ENCODE data around the gene UBE2O. TPM values are rescaled to one million over a fixed set of nuclear protein-coding genes. Genes with fewer than 3 reads are reported as not detected.

Gene UBE2O
- polyA plus RNA-seq, 2 donors: 8.1 to 9.2 TPM

DNA sequence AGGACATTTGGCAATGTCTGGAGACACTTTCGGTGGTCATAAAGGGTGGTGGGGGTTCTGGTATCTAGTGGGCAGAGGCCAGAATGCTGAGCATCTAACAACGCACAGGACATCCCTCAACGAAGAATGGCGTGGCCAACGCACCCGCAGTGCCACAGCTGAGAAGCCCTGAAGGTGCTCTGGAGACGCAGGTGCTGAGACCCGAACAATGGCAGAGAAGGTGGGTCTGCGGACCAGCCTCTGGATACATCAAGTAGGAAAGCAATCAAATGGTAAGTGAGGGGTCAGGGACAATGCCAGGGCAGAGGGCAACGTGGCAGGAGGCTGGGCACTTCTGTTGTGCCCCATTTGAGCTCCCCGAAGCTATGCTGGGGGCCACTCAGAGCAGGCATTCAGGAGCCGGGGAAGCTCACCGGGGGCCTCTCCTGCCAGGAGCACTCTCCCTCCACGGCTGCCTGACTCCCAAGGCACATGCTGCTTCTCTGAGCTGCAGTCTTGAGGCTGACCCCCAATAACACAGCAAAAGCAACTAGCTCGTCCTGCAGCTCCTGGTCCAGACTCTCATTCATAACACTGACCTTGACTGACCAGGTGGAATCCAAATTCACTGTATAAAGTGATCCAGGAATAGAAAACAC lies 42.5 kb downstream of the UBE2O start:
- no peaks in the 10 kb centered on the region for H3K27me3 ChIP-seq (ENCODE audit: control insufficient read depth in 1 of 2, insufficient read depth in 2 of 2, low read length in 2 of 2)
- WGBS, 2 donors: 92% methylated on average over 15 of the region's 15 CpGs
- no peak overlapping the region for H3K27ac ChIP-seq (ENCODE audit: low read depth in 2 of 2, low read length in 1 of 2)
- H3K4me3 ChIP-seq (ENCODE audit: low read depth in 1 of 2, low read length in 2 of 2): no peak overlapping the region
- H3K36me3 ChIP-seq (ENCODE audit: control insufficient read depth in 2 of 2, insufficient read depth in 2 of 2, low read length in 1 of 2): peaks cover 0 to 9% of the 10 kb centered on the region in 2 donors
- H3K4me1 ChIP-seq (ENCODE audit: control insufficient read depth in 2 of 2, insufficient read depth in 2 of 2, low read length in 1 of 2): peaks cover 0 to 5% of the 10 kb centered on the region in 2 donors
- H3K9me3 ChIP-seq (ENCODE audit: control insufficient read depth in 2 of 2, insufficient read depth in 1 of 2, low read depth in 1 of 2, low read length in 1 of 2): no peaks in the 10 kb centered on the region

- Histone ChIP-seq H3K4me3 (ENCODE audit: low read depth in 1 of 2, low read length in 2 of 2) (no peak overlapping the region), H3K4me1 (ENCODE audit: control insufficient read depth in 2 of 2, insufficient read depth in 2 of 2, low read length in 1 of 2) (no peaks in the 10 kb centered on the region), H3K27ac (ENCODE audit: low read depth in 2 of 2, low read length in 1 of 2) (no peak overlapping the region), H3K36me3 (ENCODE audit: control insufficient read depth in 2 of 2, insufficient read depth in 2 of 2, low read length in 1 of 2) (peaks cover 0 to 10% of the 10 kb centered on the region in 2 donors), H3K9me3 (ENCODE audit: control insufficient read depth in 2 of 2, insufficient read depth in 1 of 2, low read depth in 1 of 2, low read length in 1 of 2) (no peaks in the 10 kb centered on the region), H3K27me3 (ENCODE audit: control insufficient read depth in 1 of 2, insufficient read depth in 2 of 2, low read length in 2 of 2) (no peaks in the 10 kb centered on the region)
- 74 to 76% methylated on average over 12 of the region's 12 CpGs for WGBS, 2 donors
Measured at GRCh38 chr17:76408037-76408849, 44.7 kb downstream of the UBE2O start.

GRCh38 chr17:76407509-76407908 lies 45.4 kb downstream of the UBE2O start:
- Histone ChIP-seq H3K4me1 (ENCODE audit: control insufficient read depth in 2 of 2, insufficient read depth in 2 of 2, low read length in 1 of 2) (no peaks in the 10 kb centered on the region), H3K27me3 (ENCODE audit: control insufficient read depth in 1 of 2, insufficient read depth in 2 of 2, low read length in 2 of 2) (no peaks in the 10 kb centered on the region), H3K9me3 (ENCODE audit: control insufficient read depth in 2 of 2, insufficient read depth in 1 of 2, low read depth in 1 of 2, low read length in 1 of 2) (no peaks in the 10 kb centered on the region), H3K4me3 (ENCODE audit: low read depth in 1 of 2, low read length in 2 of 2) (no peak overlapping the region), H3K27ac (ENCODE audit: low read depth in 2 of 2, low read length in 1 of 2) (no peak overlapping the region), H3K36me3 (ENCODE audit: control insufficient read depth in 2 of 2, insufficient read depth in 2 of 2, low read length in 1 of 2) (peaks cover 0 to 15% of the 10 kb centered on the region in 2 donors)
- 82 to 90% methylated on average over 4 of the region's 4 CpGs for WGBS, 2 donors

- H3K36me3 ChIP-seq (ENCODE audit: control insufficient read depth in 2 of 2, insufficient read depth in 2 of 2, low read length in 1 of 2): peaks cover 0 to 23% of the 10 kb centered on the region in 2 donors
Measured at GRCh38 chr17:76405967-76406647, 46.8 kb downstream of the UBE2O start.

GRCh38 chr17:76405607-76405966 lies 47.4 kb downstream of the UBE2O start:
- WGBS, 2 donors: 89 to 97% methylated on average over 9 of the region's 9 CpGs
- Histone ChIP-seq H3K4me1 (ENCODE audit: control insufficient read depth in 2 of 2, insufficient read depth in 2 of 2, low read length in 1 of 2) (no peaks in the 10 kb centered on the region), H3K36me3 (ENCODE audit: control insufficient read depth in 2 of 2, insufficient read depth in 2 of 2, low read length in 1 of 2) (peaks cover 0 to 28% of the 10 kb centered on the region in 2 donors), H3K4me3 (ENCODE audit: low read depth in 1 of 2, low read length in 2 of 2) (no peak overlapping the region), H3K9me3 (ENCODE audit: control insufficient read depth in 2 of 2, insufficient read depth in 1 of 2, low read depth in 1 of 2, low read length in 1 of 2) (no peaks in the 10 kb centered on the region), H3K27ac (ENCODE audit: low read depth in 2 of 2, low read length in 1 of 2) (no peak overlapping the region), H3K27me3 (ENCODE audit: control insufficient read depth in 1 of 2, insufficient read depth in 2 of 2, low read length in 2 of 2) (no peaks in the 10 kb centered on the region)

More at GRCh38 chr17:76405967-76406647, 46.8 kb downstream of the UBE2O start:
- Histone ChIP-seq H3K4me1 (ENCODE audit: control insufficient read depth in 2 of 2, insufficient read depth in 2 of 2, low read length in 1 of 2) (no peaks in the 10 kb centered on the region), H3K27me3 (ENCODE audit: control insufficient read depth in 1 of 2, insufficient read depth in 2 of 2, low read length in 2 of 2) (no peaks in the 10 kb centered on the region), H3K4me3 (ENCODE audit: low read depth in 1 of 2, low read length in 2 of 2) (no peak overlapping the region), H3K27ac (ENCODE audit: low read depth in 2 of 2, low read length in 1 of 2) (no peak overlapping the region), H3K9me3 (ENCODE audit: control insufficient read depth in 2 of 2, insufficient read depth in 1 of 2, low read depth in 1 of 2, low read length in 1 of 2) (no peaks in the 10 kb centered on the region)
- WGBS, 2 donors: 71 to 74% methylated on average over 16 of the region's 16 CpGs

- WGBS, 2 donors: 83 to 85% methylated on average over 25 of the region's 25 CpGs
- H3K27ac ChIP-seq (ENCODE audit: low read depth in 2 of 2, low read length in 1 of 2): no peak overlapping the region
- no peak overlapping the region for H3K4me3 ChIP-seq (ENCODE audit: low read depth in 1 of 2, low read length in 2 of 2)
- H3K27me3 ChIP-seq (ENCODE audit: control insufficient read depth in 1 of 2, insufficient read depth in 2 of 2, low read length in 2 of 2): no peaks in the 10 kb centered on the region
- H3K9me3 ChIP-seq (ENCODE audit: control insufficient read depth in 2 of 2, insufficient read depth in 1 of 2, low read depth in 1 of 2, low read length in 1 of 2): no peaks in the 10 kb centered on the region
- peaks cover 2 to 32% of the 10 kb centered on the region in 2 donors for H3K36me3 ChIP-seq (ENCODE audit: control insufficient read depth in 2 of 2, insufficient read depth in 2 of 2, low read length in 1 of 2)
- H3K4me1 ChIP-seq (ENCODE audit: control insufficient read depth in 2 of 2, insufficient read depth in 2 of 2, low read length in 1 of 2): no peaks in the 10 kb centered on the region
Measured at GRCh38 chr17:76404976-76405563, 47.9 kb downstream of the UBE2O start.

DNA sequence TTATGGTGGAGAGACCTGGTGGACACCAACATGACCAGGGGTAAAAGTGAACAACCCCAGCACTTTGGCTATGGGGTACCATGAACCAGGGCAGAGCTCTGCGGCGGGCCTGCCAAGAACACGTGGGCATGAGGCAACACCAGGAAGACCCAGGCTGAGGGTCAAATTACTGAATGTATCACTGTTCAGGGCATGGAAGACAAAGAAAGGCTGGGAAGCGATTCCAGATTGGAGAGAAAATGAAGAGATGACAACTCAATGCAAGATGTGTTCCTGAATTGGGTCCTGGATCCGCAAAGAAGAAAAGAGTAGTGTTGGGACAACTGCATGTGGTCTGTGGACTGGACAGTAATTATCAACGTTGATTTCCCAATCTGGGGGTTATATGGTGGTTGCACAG lies 48.7 kb downstream of the UBE2O start:
- no peaks in the 10 kb centered on the region for H3K4me1 ChIP-seq (ENCODE audit: control insufficient read depth in 2 of 2, insufficient read depth in 2 of 2, low read length in 1 of 2)
- 87 to 88% methylated on average over 6 of the region's 6 CpGs for WGBS, 2 donors
- peaks cover 5 to 39% of the 10 kb centered on the region in 2 donors for H3K36me3 ChIP-seq (ENCODE audit: control insufficient read depth in 2 of 2, insufficient read depth in 2 of 2, low read length in 1 of 2)
- no peak overlapping the region for H3K27ac ChIP-seq (ENCODE audit: low read depth in 2 of 2, low read length in 1 of 2)
- H3K27me3 ChIP-seq (ENCODE audit: control insufficient read depth in 1 of 2, insufficient read depth in 2 of 2, low read length in 2 of 2): no peaks in the 10 kb centered on the region
- no peaks in the 10 kb centered on the region for H3K9me3 ChIP-seq (ENCODE audit: control insufficient read depth in 2 of 2, insufficient read depth in 1 of 2, low read depth in 1 of 2, low read length in 1 of 2)
- H3K4me3 ChIP-seq (ENCODE audit: low read depth in 1 of 2, low read length in 2 of 2): no peak overlapping the region

- peaks cover 10 to 51% of the 10 kb centered on the region in 2 donors for H3K36me3 ChIP-seq (ENCODE audit: control insufficient read depth in 2 of 2, insufficient read depth in 2 of 2, low read length in 1 of 2)
- no peak overlapping the region for H3K27ac ChIP-seq (ENCODE audit: low read depth in 2 of 2, low read length in 1 of 2)
- no peak overlapping the region for H3K4me3 ChIP-seq (ENCODE audit: low read depth in 1 of 2, low read length in 2 of 2)
- 81 to 84% methylated on average over 5 of the region's 5 CpGs for WGBS, 2 donors
- H3K4me1 ChIP-seq (ENCODE audit: control insufficient read depth in 2 of 2, insufficient read depth in 2 of 2, low read length in 1 of 2): peaks cover 0 to 2% of the 10 kb centered on the region in 2 donors
- H3K9me3 ChIP-seq (ENCODE audit: control insufficient read depth in 2 of 2, insufficient read depth in 1 of 2, low read depth in 1 of 2, low read length in 1 of 2): no peaks in the 10 kb centered on the region
- no peaks in the 10 kb centered on the region for H3K27me3 ChIP-seq (ENCODE audit: control insufficient read depth in 1 of 2, insufficient read depth in 2 of 2, low read length in 2 of 2)
Measured at GRCh38 chr17:76402711-76403110, 50.2 kb downstream of the UBE2O start.

All from esophagus (tissue), 2 donors.